ENCODE results near the gene PRKG1.

DNA sequence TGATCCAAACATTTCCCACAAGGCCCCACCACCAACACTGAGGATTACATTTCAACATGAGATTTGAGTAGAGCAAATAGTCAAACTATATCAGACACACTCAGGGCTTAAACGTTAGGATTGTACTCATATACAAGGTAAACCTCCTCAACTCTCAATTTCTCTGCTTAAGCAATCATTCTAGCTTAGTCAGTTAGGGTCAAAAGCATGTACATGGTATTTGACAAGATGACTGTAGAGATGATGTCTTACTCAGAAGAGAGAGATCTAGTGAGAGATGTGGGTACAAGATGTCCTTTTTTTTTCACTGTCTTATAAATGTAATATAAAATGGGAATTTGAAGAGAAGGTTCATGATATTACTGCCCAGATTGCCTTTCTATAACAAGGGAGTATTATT is 270.1 kb downstream of the PRKG1 start:
- TF ChIP-seq, protein P1, sequence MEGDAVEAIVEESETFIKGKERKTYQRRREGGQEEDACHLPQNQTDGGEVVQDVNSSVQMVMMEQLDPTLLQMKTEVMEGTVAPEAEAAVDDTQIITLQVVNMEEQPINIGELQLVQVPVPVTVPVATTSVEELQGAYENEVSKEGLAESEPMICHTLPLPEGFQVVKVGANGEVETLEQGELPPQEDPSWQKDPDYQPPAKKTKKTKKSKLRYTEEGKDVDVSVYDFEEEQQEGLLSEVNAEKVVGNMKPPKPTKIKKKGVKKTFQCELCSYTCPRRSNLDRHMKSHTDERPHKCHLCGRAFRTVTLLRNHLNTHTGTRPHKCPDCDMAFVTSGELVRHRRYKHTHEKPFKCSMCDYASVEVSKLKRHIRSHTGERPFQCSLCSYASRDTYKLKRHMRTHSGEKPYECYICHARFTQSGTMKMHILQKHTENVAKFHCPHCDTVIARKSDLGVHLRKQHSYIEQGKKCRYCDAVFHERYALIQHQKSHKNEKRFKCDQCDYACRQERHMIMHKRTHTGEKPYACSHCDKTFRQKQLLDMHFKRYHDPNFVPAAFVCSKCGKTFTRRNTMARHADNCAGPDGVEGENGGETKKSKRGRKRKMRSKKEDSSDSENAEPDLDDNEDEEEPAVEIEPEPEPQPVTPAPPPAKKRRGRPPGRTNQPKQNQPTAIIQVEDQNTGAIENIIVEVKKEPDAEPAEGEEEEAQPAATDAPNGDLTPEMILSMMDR (IDR thresholded peaks at IDR 0.05): no peak
- no peak for TF ChIP-seq POLR2A (IDR thresholded peaks at IDR 0.05)
